ENCODE results near the gene TAB2. TPM values are rescaled to one million over a fixed set of nuclear protein-coding genes. Genes with fewer than 3 reads are reported as not detected.

The TAB2 gene
- total RNA-seq, 1 donor from 2014 or later = 65.8 TPM

GRCh38 chr6:149373511-149373910, 56.0 kb downstream of the TAB2 start:
- ATAC-seq = no peak
- peaks cover 4% of the 10 kb centered on the region for H3K4me1 ChIP-seq
- TF ChIP-seq CTCF (IDR thresholded peaks at IDR 0.05) = no peak
- DNase-seq = no peak
- H3K27me3 ChIP-seq = no peaks in the 10 kb centered on the region
- H3K36me3 ChIP-seq = peaks cover 8% of the 10 kb centered on the region
- intact Hi-C loops (cut with DNase I) = no loop called here
- H3K9me3 ChIP-seq = no peaks in the 10 kb centered on the region
- no peak overlapping the region for H3K27ac ChIP-seq
- H3K4me3 ChIP-seq = no peak overlapping the region

DNA sequence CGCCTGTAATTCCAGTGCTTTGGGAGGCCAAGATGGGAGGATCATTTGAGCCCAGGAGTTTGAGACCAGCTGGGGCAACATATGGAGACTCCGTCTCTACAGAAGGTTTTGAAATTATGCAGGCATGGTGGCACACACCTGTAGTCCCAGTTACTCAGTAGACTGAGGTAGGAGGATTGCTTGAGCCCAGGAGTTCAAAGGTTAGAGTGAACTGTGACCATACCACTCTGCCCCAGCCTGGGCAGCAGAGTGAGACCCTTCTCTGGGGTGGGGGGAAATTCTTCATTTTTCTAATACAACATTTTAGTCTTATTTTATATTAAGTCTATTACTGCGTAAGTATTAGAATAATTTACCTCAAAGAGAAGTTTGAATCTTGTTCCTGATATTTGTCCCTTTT, 62.5 kb downstream of the TAB2 start:
- DNase-seq (no peak), ATAC-seq (no peak)
- Histone ChIP-seq H3K9me3 (no peaks in the 10 kb centered on the region), H3K4me1 (no peaks in the 10 kb centered on the region), H3K27me3 (no peaks in the 10 kb centered on the region), H3K27ac (no peak overlapping the region), H3K4me3 (no peak overlapping the region), H3K36me3 (peaks cover 51% of the 10 kb centered on the region)
- no peak for TF ChIP-seq CTCF (IDR thresholded peaks at IDR 0.05)
- intact Hi-C loops (cut with DNase I) = no loop called here

DNA sequence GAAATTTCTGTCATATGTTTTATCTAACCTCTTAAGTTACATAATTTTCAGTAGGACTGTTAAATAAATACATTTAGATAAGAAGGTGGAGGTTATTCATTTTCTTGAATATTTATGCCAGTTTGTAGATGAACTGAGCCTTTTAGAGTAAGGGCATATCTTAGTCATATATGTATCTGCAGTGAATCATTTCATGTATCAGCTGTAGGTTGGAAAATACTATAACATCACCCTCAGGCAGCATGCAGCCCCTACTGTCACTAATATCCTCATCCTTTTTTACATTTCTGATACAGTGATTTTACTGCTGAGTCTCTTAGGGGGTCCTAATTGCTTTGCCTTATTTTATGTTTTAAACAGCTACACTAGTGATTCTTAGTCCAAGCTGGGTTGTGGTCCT, 63.0 kb downstream of the TAB2 start:
- no peak for DNase-seq
- no peak for ATAC-seq
- Histone ChIP-seq H3K4me3 (no peak overlapping the region), H3K4me1 (peaks cover 1% of the 10 kb centered on the region), H3K9me3 (no peaks in the 10 kb centered on the region), H3K27ac (no peak overlapping the region), H3K27me3 (no peaks in the 10 kb centered on the region), H3K36me3 (peaks cover 51% of the 10 kb centered on the region)
- intact Hi-C loops (cut with DNase I) = no loop called here
- TF ChIP-seq CTCF (IDR thresholded peaks at IDR 0.05) = no peak

DNA sequence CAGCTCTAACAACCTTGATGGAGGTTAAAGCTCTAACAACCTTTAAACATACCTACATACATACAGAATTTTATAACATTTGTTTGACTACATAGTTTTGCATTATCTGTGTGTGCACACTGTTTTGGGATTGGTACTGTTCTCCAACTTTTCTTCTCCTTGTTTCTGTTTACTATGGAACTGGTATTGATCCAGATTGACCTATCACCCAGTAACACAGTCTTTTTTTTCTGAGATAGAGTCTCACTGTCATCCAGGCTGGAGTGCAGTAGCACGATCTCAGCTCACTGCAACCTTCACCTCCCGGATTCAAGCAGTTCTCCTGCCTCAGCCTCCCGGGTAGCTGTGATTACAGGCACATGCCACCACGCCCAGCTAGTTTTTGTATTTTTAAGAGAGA, 65.9 kb downstream of the TAB2 start:
- TF ChIP-seq CTCF (IDR thresholded peaks at IDR 0.05) = no peak
- no peaks in the 10 kb centered on the region for H3K9me3 ChIP-seq
- H3K4me3 ChIP-seq = no peak overlapping the region
- intact Hi-C loops (cut with DNase I) = no loop called here
- no peak for ATAC-seq
- peaks cover 5% of the 10 kb centered on the region for H3K4me1 ChIP-seq
- no peak overlapping the region for H3K27ac ChIP-seq
- H3K27me3 ChIP-seq = no peaks in the 10 kb centered on the region
- H3K36me3 ChIP-seq = peaks cover 45% of the 10 kb centered on the region
- DNase-seq = no peak

GRCh38 chr6:149384464-149384863, 67.0 kb downstream of the TAB2 start:
- Histone ChIP-seq H3K27me3 (no peaks in the 10 kb centered on the region), H3K4me1 (peaks cover 5% of the 10 kb centered on the region), H3K27ac (no peak overlapping the region), H3K9me3 (no peaks in the 10 kb centered on the region), H3K36me3 (peaks cover 34% of the 10 kb centered on the region), H3K4me3 (no peak overlapping the region)
- TF ChIP-seq CTCF (IDR thresholded peaks at IDR 0.05) = no peak
- ATAC-seq (no peak), DNase-seq (no peak)
- intact Hi-C loops (cut with DNase I) = no loop called here

DNA sequence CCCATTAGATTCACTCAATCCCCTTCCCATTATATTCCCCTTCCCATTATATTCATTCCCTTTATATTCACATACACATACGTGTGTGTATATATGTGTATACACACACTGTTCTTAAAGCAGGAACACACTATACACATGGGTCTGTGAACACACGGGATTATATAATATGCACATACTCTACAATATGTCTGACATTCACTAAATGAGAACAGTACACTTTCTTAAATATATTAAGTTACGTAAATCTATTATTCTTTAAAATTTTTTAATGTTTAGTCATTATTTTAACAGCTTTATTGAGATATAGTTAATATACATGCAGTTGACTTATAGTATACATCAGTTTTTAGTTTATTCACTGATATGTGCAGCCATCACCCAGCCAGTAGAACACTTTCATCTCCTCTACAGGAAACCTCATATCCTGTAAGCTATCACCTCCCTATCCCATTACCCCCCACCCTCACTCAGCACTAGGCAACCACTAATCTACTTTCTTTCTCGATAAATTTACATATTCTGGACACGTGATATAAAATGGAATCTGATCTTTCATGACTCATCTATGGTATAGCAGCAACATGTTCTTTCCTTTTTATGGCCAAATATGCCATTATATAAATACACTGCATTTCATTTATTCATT, 68.6 kb downstream of the TAB2 start:
- Histone ChIP-seq H3K4me3 (no peak overlapping the region), H3K9me3 (no peaks in the 10 kb centered on the region), H3K27ac (no peak overlapping the region), H3K36me3 (peaks cover 18% of the 10 kb centered on the region), H3K27me3 (no peaks in the 10 kb centered on the region), H3K4me1 (peaks cover 5% of the 10 kb centered on the region)
- ATAC-seq (no peak), DNase-seq (no peak)
- intact Hi-C loops (cut with DNase I) = no loop called here
- TF ChIP-seq CTCF (IDR thresholded peaks at IDR 0.05) = no peak

Measured in upper lobe of right lung (tissue), 1 donor.